D721Med (cell line): ENCODE results near the gene RHPN2.
"Not testable (repeated sequence)": the region's sequence is repeated elsewhere in the genome, so short reads cannot be mapped to it uniquely, and the experiment has no call there.

ENCODE experiments used
- DNase-seq: peaks from one replicate; pipeline ENCODE4 v3.0.0; 2011; ENCODE audit warnings: low spot score; ENCODE audit not compliant: insufficient read length
- FAIRE-seq: peaks from 2 replicates; lab custom pipeline; 2011; peaks lifted over from hg19 to GRCh38; lab: Jason Lieb, UNC
- TF ChIP-seq, protein P1 (sequence below): IDR thresholded peaks from 2 replicates; pipeline ENCODE4 v1.5.1; 2012; ENCODE audit warnings: mild to moderate bottlenecking, control low read depth; ENCODE audit not compliant: insufficient read depth; ENCODE audit errors: missing control alignments

The RHPN2 gene

GRCh38 chr19:32977280-32977679 lies 87.4 kb downstream of the RHPN2 start:
- TF ChIP-seq, protein P1, sequence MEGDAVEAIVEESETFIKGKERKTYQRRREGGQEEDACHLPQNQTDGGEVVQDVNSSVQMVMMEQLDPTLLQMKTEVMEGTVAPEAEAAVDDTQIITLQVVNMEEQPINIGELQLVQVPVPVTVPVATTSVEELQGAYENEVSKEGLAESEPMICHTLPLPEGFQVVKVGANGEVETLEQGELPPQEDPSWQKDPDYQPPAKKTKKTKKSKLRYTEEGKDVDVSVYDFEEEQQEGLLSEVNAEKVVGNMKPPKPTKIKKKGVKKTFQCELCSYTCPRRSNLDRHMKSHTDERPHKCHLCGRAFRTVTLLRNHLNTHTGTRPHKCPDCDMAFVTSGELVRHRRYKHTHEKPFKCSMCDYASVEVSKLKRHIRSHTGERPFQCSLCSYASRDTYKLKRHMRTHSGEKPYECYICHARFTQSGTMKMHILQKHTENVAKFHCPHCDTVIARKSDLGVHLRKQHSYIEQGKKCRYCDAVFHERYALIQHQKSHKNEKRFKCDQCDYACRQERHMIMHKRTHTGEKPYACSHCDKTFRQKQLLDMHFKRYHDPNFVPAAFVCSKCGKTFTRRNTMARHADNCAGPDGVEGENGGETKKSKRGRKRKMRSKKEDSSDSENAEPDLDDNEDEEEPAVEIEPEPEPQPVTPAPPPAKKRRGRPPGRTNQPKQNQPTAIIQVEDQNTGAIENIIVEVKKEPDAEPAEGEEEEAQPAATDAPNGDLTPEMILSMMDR = no peak
- FAIRE-seq (no peak), DNase-seq (no peak)

- DNase-seq (peak; percentile 71), FAIRE-seq (no peak)
- TF ChIP-seq, protein P1 = peak; percentile 87
These were observed 88.4 kb downstream of the RHPN2 start for GRCh38 chr19:32976223-32976805.

DNA sequence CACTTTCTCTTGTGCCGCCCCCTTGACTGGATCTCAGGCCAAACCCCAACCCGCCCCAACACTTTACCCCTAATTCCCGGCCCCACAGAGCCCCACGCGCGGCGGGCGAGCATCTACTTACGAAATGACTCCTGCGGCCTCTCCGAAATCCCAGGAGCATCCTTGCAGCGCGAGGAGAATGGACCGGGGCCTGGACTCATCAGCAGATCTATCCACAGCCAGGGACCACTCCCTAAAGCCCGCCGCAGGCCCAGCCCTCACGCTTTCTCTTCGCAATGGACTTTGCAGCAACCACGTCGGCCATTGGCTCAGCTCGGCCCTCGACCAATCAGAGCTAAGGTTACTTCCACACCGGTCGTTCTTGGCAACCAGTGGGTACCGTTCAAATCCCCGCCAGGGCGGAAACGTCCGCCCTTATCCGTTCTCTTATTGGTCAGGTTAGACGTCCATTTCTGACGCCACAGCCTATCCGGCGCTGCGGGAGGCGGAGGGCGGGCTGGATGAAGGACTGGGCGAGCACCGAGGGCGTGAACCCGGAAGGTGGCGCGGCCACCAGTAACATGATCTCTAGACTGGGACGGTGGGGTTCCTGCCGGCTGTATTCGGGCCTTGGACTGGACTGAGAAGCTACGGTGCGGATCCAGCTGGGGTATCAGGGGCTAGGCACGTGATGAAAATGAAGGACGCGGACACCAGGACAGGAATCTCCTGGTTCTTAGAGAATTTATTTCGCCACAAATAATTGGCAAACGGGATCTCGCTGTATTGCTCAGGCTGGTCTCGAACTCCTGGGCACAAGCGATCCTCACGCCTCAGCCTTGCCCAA lies 92.8 kb downstream of the RHPN2 start, which contains the start of the genes CEP89 and FAAP24:
TSS of gene CEP89 (minus strand) at position 244 of the 826 bp plus-strand sequence. CDS start at position 160, 84 bp downstream.
TSS of gene FAAP24 (plus strand) at position 528 of the 826 bp plus-strand sequence. CDS start 955 bp downstream, outside the sequence.
- FAIRE-seq (peak; percentile 78), DNase-seq (peak; percentile 99)
- TF ChIP-seq, protein P1 = no peak

GRCh38 chr19:32971012-32971595 lies 93.6 kb downstream of the RHPN2 start:
- TF ChIP-seq, protein P1 = no peak
- DNase-seq (no peak), FAIRE-seq (no peak)

GRCh38 chr19:32969549-32969948 lies 95.1 kb downstream of the RHPN2 start:
- TF ChIP-seq, protein P1 = no peak
- no peak for FAIRE-seq

DNA sequence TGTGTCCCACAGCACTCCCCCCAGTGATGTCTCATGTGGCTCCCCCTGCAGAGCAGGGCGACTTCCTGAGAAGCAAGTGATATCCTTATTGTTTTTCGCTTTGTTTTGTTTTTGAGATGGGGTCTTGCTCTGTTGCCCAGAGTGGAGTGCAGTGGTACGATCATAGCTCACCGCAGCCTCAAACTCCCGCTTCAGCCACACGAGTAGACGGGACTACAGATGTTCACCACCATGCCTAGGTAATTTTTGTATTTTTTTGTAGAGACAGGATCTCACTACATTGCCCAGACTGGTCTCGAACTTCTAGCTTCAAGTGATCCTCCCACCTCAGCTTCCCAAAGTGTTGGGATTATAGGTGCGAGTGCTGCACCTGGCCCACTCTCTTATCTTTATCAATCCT lies 97.9 kb downstream of the RHPN2 start:
- DNase-seq (no peak), FAIRE-seq (no peak)
- TF ChIP-seq, protein P1 = no peak

More at GRCh38 chr19:32969549-32969948, 95.1 kb downstream of the RHPN2 start:
- DNase-seq = no peak

DNA sequence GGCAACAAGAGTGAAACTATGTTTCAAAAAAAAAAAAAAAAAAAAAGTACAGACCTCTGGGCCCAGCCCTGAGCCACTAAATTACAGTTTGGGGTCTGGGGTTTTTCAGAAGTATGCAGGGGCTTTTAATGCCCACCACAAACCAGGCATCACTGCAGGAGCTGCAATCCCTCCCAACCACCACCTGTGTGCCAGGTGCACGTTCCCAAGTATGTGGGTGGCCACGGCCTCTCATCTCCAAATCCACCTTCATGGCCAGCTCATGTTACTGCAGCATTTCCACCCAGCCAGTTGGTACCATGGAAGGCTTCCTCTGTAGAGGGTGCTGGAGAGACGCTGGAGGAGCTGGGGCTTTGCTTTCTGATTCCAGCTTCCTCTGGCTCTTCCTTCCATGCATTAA lies 119.4 kb downstream of the RHPN2 start:
- TF ChIP-seq, protein P1 = no peak
- DNase-seq (no peak), FAIRE-seq (no peak)

DNA sequence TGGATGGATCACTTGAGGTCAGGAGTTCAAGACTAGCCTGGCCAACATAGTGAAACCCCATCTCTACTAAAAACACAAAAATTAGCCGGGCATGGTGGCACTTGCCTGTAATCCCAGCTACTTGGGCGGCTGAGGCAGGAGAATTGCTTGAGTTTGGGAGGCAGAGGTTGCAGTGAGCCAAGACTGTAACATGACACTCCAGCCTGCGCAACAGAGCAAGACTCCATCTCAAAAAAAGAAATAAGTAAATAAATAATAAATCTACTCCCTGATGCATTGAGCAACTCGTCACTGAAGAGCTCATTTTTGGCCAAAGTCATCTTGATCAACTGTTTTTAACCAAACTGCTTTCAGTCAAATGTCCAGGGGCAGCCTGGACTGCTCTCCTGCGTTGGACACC lies 123.4 kb downstream of the RHPN2 start:
- not testable (repeated sequence) for FAIRE-seq, DNase-seq
